GM23338 (cell line): ENCODE measurements around the gene SHISA8. TPM values are rescaled to one million over a fixed set of nuclear protein-coding genes. Genes with fewer than 3 reads are reported as not detected.

Experiments used
- ATAC-seq: fragments of 200-7000 bp; cut with Tn5 transposase; 3 replicates; pipeline ENCODE4 v1.9.1; 2020
- DNase-seq: peaks from one replicate; pipeline ENCODE4 v3.0.0-alpha.2; 2015; ENCODE audit warnings: low spot score
- H2AFZ ChIP-seq: fragments of 200-600 bp; sonication (generic); 2 replicates; pipeline ENCODE4 v1.8.0; 2016; ENCODE audit warnings: antibody characterized with exemption, mild to moderate bottlenecking, moderate library complexity
- H3F3A ChIP-seq: fragments of 200-600 bp; sonication (generic); replicated peaks from 2 replicates; pipeline ENCODE4 v1.8.0; 2017; ENCODE audit warnings: antibody characterized with exemption, mixed run types, low read depth
- H3K27ac ChIP-seq: fragments of 200-600 bp; sonication (generic); 2 replicates; pipeline ENCODE4 v1.6.1; 2016; ENCODE audit warnings: low read depth
- H3K27me3 ChIP-seq: fragments of 200-600 bp; sonication (generic); 2 replicates; pipeline ENCODE4 v1.8.0; 2016; ENCODE audit warnings: mild to moderate bottlenecking, mixed run types, moderate library complexity; ENCODE audit not compliant: insufficient read depth
- H3K36me3 ChIP-seq: fragments of 200-600 bp; sonication (generic); 2 replicates; pipeline ENCODE4 v1.8.0; 2016; ENCODE audit warnings: mild to moderate bottlenecking; ENCODE audit not compliant: insufficient read depth
- H3K4me1 ChIP-seq: fragments of 200-600 bp; sonication (generic); 2 replicates; pipeline ENCODE4 v1.8.0; 2016; ENCODE audit warnings: mild to moderate bottlenecking, moderate library complexity; ENCODE audit not compliant: insufficient read depth
- H3K4me2 ChIP-seq: fragments of 200-600 bp; sonication (generic); 2 replicates; pipeline ENCODE4 v1.7.1; 2017; ENCODE audit warnings: mixed run types
- H3K4me3 ChIP-seq: fragments of 200-600 bp; sonication (generic); 2 replicates; pipeline ENCODE4 v1.6.1; 2016; ENCODE audit warnings: mixed run types
- H3K79me2 ChIP-seq: fragments of 200-600 bp; sonication (generic); replicated peaks from 2 replicates; pipeline ENCODE4 v1.8.0; 2017; ENCODE audit warnings: mild to moderate bottlenecking; ENCODE audit not compliant: insufficient read depth
- H3K9me2 ChIP-seq: fragments of 200-600 bp; sonication (generic); 2 replicates; pipeline ENCODE4 v1.8.0; 2017; ENCODE audit not compliant: insufficient read depth
- H4K20me1 ChIP-seq: fragments of 200-600 bp; sonication (generic); replicated peaks from 2 replicates; pipeline ENCODE4 v1.8.0; 2017; ENCODE audit warnings: mild to moderate bottlenecking; ENCODE audit not compliant: insufficient read depth
- H3K27ac Mint-ChIP-seq: 2 replicates; pipeline ENCODE4 v1.8.0; 2020; ENCODE audit warnings: inconsistent platforms, mild to moderate bottlenecking, moderate library complexity, mixed read lengths
- H3K27me3 Mint-ChIP-seq: 3 replicates; pipeline ENCODE4 v1.8.0; 2022; ENCODE audit warnings: low read depth, mild to moderate bottlenecking, moderate library complexity, mixed read lengths, inconsistent platforms; ENCODE audit not compliant: insufficient read depth, poor library complexity
- H3K36me3 Mint-ChIP-seq: 3 replicates; pipeline ENCODE4 v1.8.0; 2021; ENCODE audit warnings: low read depth, mild to moderate bottlenecking, inconsistent platforms, moderate library complexity, mixed read lengths
- H3K4me1 Mint-ChIP-seq: 3 replicates; pipeline ENCODE4 v1.8.0; 2020; ENCODE audit warnings: mild to moderate bottlenecking, inconsistent platforms, mixed read lengths
- H3K4me3 Mint-ChIP-seq: 3 replicates; pipeline ENCODE4 v1.8.0; 2021; ENCODE audit warnings: moderate library complexity, mild to moderate bottlenecking, inconsistent platforms, mixed read lengths
- H3K9me3 Mint-ChIP-seq: 3 replicates; pipeline ENCODE4 v1.8.0; 2020; ENCODE audit warnings: moderate library complexity, mild to moderate bottlenecking, inconsistent platforms, mixed read lengths
- CREB1 ChIP-seq: fragments of 250-450 bp; sonication (Bioruptor Pico); IDR thresholded peaks from 2 replicates; pipeline ENCODE4 v1.5.0; 2020; ENCODE audit warnings: low read depth, mild to moderate bottlenecking, moderate library complexity
- CTCF ChIP-seq, 2 experiments: fragments of 200-600 bp in 1 of 2; sonication (generic) in 1 of 2; conservative IDR thresholded peaks; 2 replicates each; pipeline versions ENCODE4 v1.5.1 to v1.6.1; 2016 to 2017; ENCODE audit warnings: antibody characterized with exemption in 2 of 2, low read depth in 2 of 2, mild to moderate bottlenecking in 2 of 2, moderate library complexity in 1 of 2
- ETS1 ChIP-seq: IDR thresholded peaks from 2 replicates; pipeline ENCODE4 v1.6.1; 2016; ENCODE audit warnings: antibody characterized with exemption
- EZH2 ChIP-seq: fragments of 200-600 bp; sonication (generic); IDR thresholded peaks from one replicate; pipeline ENCODE4 v1.8.0; 2017; ENCODE audit warnings: antibody characterized with exemption, mild to moderate bottlenecking, low read depth; ENCODE audit not compliant: unreplicated experiment
- EZH2phosphoT487 ChIP-seq: fragments of 200-600 bp; sonication (generic); IDR thresholded peaks from one replicate; pipeline ENCODE4 v1.8.1; 2018; ENCODE audit warnings: antibody characterized with exemption; ENCODE audit not compliant: unreplicated experiment
- JUNB ChIP-seq: IDR thresholded peaks from one replicate; pipeline ENCODE4 v1.6.1; 2016; ENCODE audit warnings: antibody characterized with exemption; ENCODE audit not compliant: unreplicated experiment
- NANOG ChIP-seq: IDR thresholded peaks from 2 replicates; pipeline ENCODE4 v1.6.1; 2016; ENCODE audit warnings: antibody characterized with exemption, borderline replicate concordance
- POLR2AphosphoS5 ChIP-seq: IDR thresholded peaks from 2 replicates; pipeline ENCODE4 v1.6.1; 2016; ENCODE audit warnings: antibody characterized with exemption, low read depth
- REST ChIP-seq: IDR thresholded peaks from one replicate; pipeline ENCODE4 v1.6.1; 2018; ENCODE audit warnings: antibody characterized with exemption; ENCODE audit not compliant: unreplicated experiment
- STAT1 ChIP-seq: IDR thresholded peaks from one replicate; pipeline ENCODE4 v1.6.1; 2016; ENCODE audit warnings: antibody characterized with exemption; ENCODE audit not compliant: unreplicated experiment
- ZNF114 ChIP-seq: fragments of 250-450 bp; sonication (Bioruptor Pico); IDR thresholded peaks from 2 replicates; pipeline ENCODE4 v1.5.0; 2020; ENCODE audit warnings: mild to moderate bottlenecking, moderate library complexity
- polyA plus RNA-seq: library from polyadenylated mRNA; unstranded; fragments of >200 nt; fragmentation: Nextera tagmentation; extraction: Ambion mirVana; gene quantifications from 2 replicates; pipeline ENCODE4 v1.2.1, GENCODE V29; 2016
- total RNA-seq: library from RNA; depleted of rRNA; stranded (reverse); fragments of >200 nt; shearing (Covaris generic); gene quantifications from 2 replicates; pipeline ENCODE4 v1.2.3, GENCODE V29; 2014

Gene SHISA8
- total and polyA plus RNA-seq, 2 experiments from 2014 or later: 5.1 TPM; not detected in 1

GRCh38 chr22:41880653-41881052 is 34.2 kb downstream of the SHISA8 start:
- H3K79me2 ChIP-seq: no peaks in the 10 kb centered on the region; the same call in 1 of the 2 replicates
- no peak for ATAC-seq
- no peak for DNase-seq
- H3K4me2 ChIP-seq: no peak overlapping the region
- H3K36me3 ChIP-seq: peaks cover 86% of the 10 kb centered on the region
- no peaks in the 10 kb centered on the region; the same call in none of the 2 replicates for H4K20me1 ChIP-seq
- peaks cover 2% of the 10 kb centered on the region for H3K27me3 Mint-ChIP-seq
- peaks cover 6% of the 10 kb centered on the region; the same call in 1 of the 2 replicates for H3F3A ChIP-seq
- no peaks in the 10 kb centered on the region for H3K27me3 ChIP-seq
- peaks cover 86% of the 10 kb centered on the region for H3K36me3 Mint-ChIP-seq
- H3K4me3 Mint-ChIP-seq: no peak overlapping the region
- no peaks in the 10 kb centered on the region for H3K9me3 Mint-ChIP-seq
- no peak for TF ChIP-seq EZH2phosphoT487
- no peak for TF ChIP-seq EZH2
- no peak overlapping the region for H3K27ac Mint-ChIP-seq
- no peak overlapping the region for H2AFZ ChIP-seq
- no peak overlapping the region for H3K27ac ChIP-seq
- H3K4me1 Mint-ChIP-seq: no peaks in the 10 kb centered on the region
- H3K4me1 ChIP-seq: no peaks in the 10 kb centered on the region
- no peak overlapping the region for H3K4me3 ChIP-seq
- H3K9me2 ChIP-seq: no peaks in the 10 kb centered on the region

- Histone ChIP-seq H3K36me3 (peaks cover 76% of the 10 kb centered on the region), H3K27me3 (no peaks in the 10 kb centered on the region), H3K4me3 (no peak overlapping the region), H2AFZ (no peak overlapping the region), H4K20me1 (peaks cover 4% of the 10 kb centered on the region), H3K4me2 (no peak overlapping the region), H3F3A (peaks cover 3% of the 10 kb centered on the region; the same call in 1 of the 2 replicates), H3K79me2 (no peaks in the 10 kb centered on the region; the same call in 1 of the 2 replicates), H3K4me1 (no peaks in the 10 kb centered on the region), H3K9me2 (no peaks in the 10 kb centered on the region), H3K27ac (no peak overlapping the region)
- H3K36me3 Mint-ChIP-seq: peaks cover 79% of the 10 kb centered on the region
- no peak for TF ChIP-seq ZNF114 (CRISPR knock-in tag)
- no peak for TF ChIP-seq CTCF (conservative IDR thresholded peaks at IDR 0.05; ENCODE audit: low read depth in 2 of 2)
- TF ChIP-seq STAT1: no peak
- no peak for TF ChIP-seq NANOG
- ATAC-seq (no peak), DNase-seq (no peak)
- H3K9me3 Mint-ChIP-seq: no peaks in the 10 kb centered on the region
- H3K4me1 Mint-ChIP-seq: no peaks in the 10 kb centered on the region
- H3K27ac Mint-ChIP-seq: no peak overlapping the region
- peaks cover 4% of the 10 kb centered on the region for H3K27me3 Mint-ChIP-seq
- H3K4me3 Mint-ChIP-seq: no peak overlapping the region
Observed at GRCh38 chr22:41876675-41877074, 38.2 kb downstream of the SHISA8 start.

GRCh38 chr22:41876275-41876674 is 38.6 kb downstream of the SHISA8 start:
- no peak overlapping the region for H3K27ac ChIP-seq
- H3K36me3 Mint-ChIP-seq: peaks cover 77% of the 10 kb centered on the region
- H3K9me3 Mint-ChIP-seq: no peaks in the 10 kb centered on the region
- peaks cover 76% of the 10 kb centered on the region for H3K36me3 ChIP-seq
- H3K9me2 ChIP-seq: no peaks in the 10 kb centered on the region
- DNase-seq (no peak), ATAC-seq (no peak)
- no peaks in the 10 kb centered on the region for H3K27me3 ChIP-seq
- H3K79me2 ChIP-seq: no peaks in the 10 kb centered on the region; the same call in 1 of the 2 replicates
- H3K4me1 ChIP-seq: no peaks in the 10 kb centered on the region
- H3K4me3 ChIP-seq: no peak overlapping the region
- H4K20me1 ChIP-seq: peaks cover 4% of the 10 kb centered on the region
- no peak for TF ChIP-seq POLR2AphosphoS5
- TF ChIP-seq NANOG: no peak
- TF ChIP-seq REST: no peak
- no peak for TF ChIP-seq CREB1
- TF ChIP-seq EZH2phosphoT487: no peak
- no peak for TF ChIP-seq JUNB
- TF ChIP-seq CTCF (conservative IDR thresholded peaks at IDR 0.05; ENCODE audit: low read depth in 2 of 2): no peak
- TF ChIP-seq STAT1: no peak
- TF ChIP-seq EZH2: no peak
- TF ChIP-seq ETS1: no peak
- H3K4me1 Mint-ChIP-seq: no peaks in the 10 kb centered on the region
- H3K4me2 ChIP-seq: no peak overlapping the region
- H2AFZ ChIP-seq: no peak overlapping the region
- peaks cover 4% of the 10 kb centered on the region for H3K27me3 Mint-ChIP-seq
- H3K27ac Mint-ChIP-seq: no peak overlapping the region
- H3F3A ChIP-seq: peaks cover 6% of the 10 kb centered on the region; the same call in 1 of the 2 replicates
- no peak overlapping the region for H3K4me3 Mint-ChIP-seq
